Vagina (tissue), 2 donors: ENCODE data around the gene CHD6.

Source experiments
- CTCF ChIP-seq, 3 experiments: fragments of 450-650 bp in 2 of 3; fragments of 200-600 bp in 1 of 3; sonication (generic) in 1 of 3; IDR thresholded peaks; one replicate each; pipeline ENCODE4 v1.5.1; 2017 to 2019; ENCODE audit warnings: antibody characterized with exemption in 3 of 3, mild to moderate bottlenecking in 2 of 3, moderate library complexity in 2 of 3
- POLR2AphosphoS5 ChIP-seq, 2 donors: sonication (generic); formaldehyde crosslinking; IDR thresholded peaks; one replicate each; pipeline ENCODE4 v1.9.0; 2017; ENCODE audit warnings: antibody characterized with exemption in 2 of 2, mild to moderate bottlenecking in 2 of 2, low read depth in 1 of 2; ENCODE audit not compliant: insufficient read depth in 1 of 2

GRCh38 chr20:41443691-41444090 is 174.5 kb downstream of the CHD6 start:
- TF ChIP-seq CTCF (IDR thresholded peaks at IDR 0.05), result no peak
- no peak for TF ChIP-seq POLR2AphosphoS5 (IDR thresholded peaks at IDR 0.05; ENCODE audit: insufficient read depth in 1 of 2, low read depth in 1 of 2)
